Measurements from ENCODE around the gene ARHGAP6. TPM values are rescaled to one million over a fixed set of nuclear protein-coding genes. Genes with fewer than 3 reads are reported as not detected.

The ARHGAP6 gene
- total and polyA plus RNA-seq, 2 of the 13 experiments (the other 11 are each of a cell fraction or from before 2014, with no cell fraction given), result 0.11 TPM; not detected in 1

GRCh38 chrX:11472879-11473278, 192.8 kb downstream of the ARHGAP6 start:
- POLR2A ChIA-PET, result no interaction called here
- Histone ChIP-seq H4K20me1 (ENCODE audit: insufficient read depth, low read length) (no peaks in the 10 kb centered on the region), H3K27me3 (ENCODE audit: control insufficient read depth in 1 of 2, insufficient read depth in 2 of 2, low read length in 2 of 2) (no peaks in the 10 kb centered on the region), H3K36me3 (replicated peaks in 1 of 2; ENCODE audit: control insufficient read depth in 1 of 2, insufficient read depth in 2 of 2, low read length in 2 of 2) (no peaks in the 10 kb centered on the region), H3K9me3 (ENCODE audit: low read length) (no peaks in the 10 kb centered on the region), H3K9ac (ENCODE audit: insufficient read depth, low read depth, low read length) (no peak overlapping the region), H3K4me1 (ENCODE audit: insufficient read depth, low read length) (no peaks in the 10 kb centered on the region), H3K27ac (ENCODE audit: extremely low read length, insufficient read depth, low read length) (no peak overlapping the region), H2AFZ (ENCODE audit: low read length) (no peak overlapping the region), H3K79me2 (ENCODE audit: insufficient read depth, low read length) (no peaks in the 10 kb centered on the region), H3K4me2 (ENCODE audit: low read depth, low read length) (no peak overlapping the region), H3K4me3 (replicated peaks in 1 of 3; ENCODE audit: insufficient read depth in 1 of 3, low read depth in 2 of 3, low read length in 3 of 3) (no peak overlapping the region)
- DNase-seq (ENCODE audit: low spot score) (no peak), ATAC-seq (no peak), FAIRE-seq (no peak)
- CTCF ChIA-PET (ENCODE audit: low intra/inter-chr PET ratio, low total read pairs), result no interaction called here
- no TSS peak for BruUV-seq (replicated peaks)
- in situ Hi-C loops (cut with HindIII; ENCODE audit: extremely low pct_ligation_motif_present, low pct_unique_long_range_greater_than_20kb) (no loop called here), intact Hi-C loops (cut with micrococcal nuclease; ENCODE audit: unreplicated experiment) (no loop called here)
- TF ChIP-seq ZC3H4 (CRISPR knock-in tag; IDR thresholded peaks at IDR 0.05; ENCODE audit: borderline replicate concordance) (no peak), NCOA2 (CRISPR knock-in tag; IDR thresholded peaks at IDR 0.05) (no peak), ZNF354B (CRISPR knock-in tag; IDR thresholded peaks at IDR 0.05) (no peak), RBM22 (optimal IDR thresholded peaks at IDR 0.05; ENCODE audit: low read length) (no peak), NCOA5 (CRISPR knock-in tag; IDR thresholded peaks at IDR 0.05) (no peak), ZNF737 (CRISPR knock-in tag; IDR thresholded peaks at IDR 0.05; ENCODE audit: borderline replicate concordance) (no peak), HOXA3 (CRISPR knock-in tag; IDR thresholded peaks at IDR 0.05) (no peak), IKZF1 (IDR thresholded peaks at IDR 0.05) (no peak), SKI (IDR thresholded peaks at IDR 0.05; ENCODE audit: partially characterized antibody) (no peak), ZSCAN30 (CRISPR knock-in tag; IDR thresholded peaks at IDR 0.05) (no peak), ATF5 (CRISPR knock-in tag; IDR thresholded peaks at IDR 0.05; ENCODE audit: low read depth) (no peak), ZNF672 (CRISPR knock-in tag; IDR thresholded peaks at IDR 0.05) (no peak), HMG20A (CRISPR knock-in tag; IDR thresholded peaks at IDR 0.05; ENCODE audit: borderline replicate concordance) (no peak), NR2F2 (IDR thresholded peaks at IDR 0.05; ENCODE audit: borderline replicate concordance, low read depth) (no peak), TFE3 (CRISPR knock-in tag; IDR thresholded peaks at IDR 0.05) (no peak), ADNP (CRISPR knock-in tag; IDR thresholded peaks at IDR 0.05) (no peak), ZFP37 (CRISPR knock-in tag; IDR thresholded peaks at IDR 0.05; ENCODE audit: borderline replicate concordance) (no peak), BCL6 (CRISPR knock-in tag; IDR thresholded peaks at IDR 0.05) (no peak)
- 55% methylated on average over 3 of the region's 3 CpGs for WGBS (ENCODE audit: low lambda C conversion rate)

Data from HepG2 (cell line).